ENCODE measurements around the gene ADAMTS19. TPM values are rescaled to one million over a fixed set of nuclear protein-coding genes. Genes with fewer than 3 reads are reported as not detected.
A peak's percentile ranks its signal among the peaks of the same experiment; 100 is the strongest.

Gene ADAMTS19
- total and polyA plus RNA-seq, 8 donors: 0.12 to 1.7 (median 0.35) TPM

- Histone ChIP-seq H3K36me3 (no peaks in the 10 kb centered on the region), H3K4me1 (no peaks in the 10 kb centered on the region), H3K27ac (no peak overlapping the region), H3K9me3 (no peaks in the 10 kb centered on the region), H3K4me3 (no peak overlapping the region), H3K27me3 (no peaks in the 10 kb centered on the region)
- intact Hi-C loops (cut with DNase I): no loop called here
- ATAC-seq (no peak), DNase-seq (no peak)
- TF ChIP-seq, protein P1, sequence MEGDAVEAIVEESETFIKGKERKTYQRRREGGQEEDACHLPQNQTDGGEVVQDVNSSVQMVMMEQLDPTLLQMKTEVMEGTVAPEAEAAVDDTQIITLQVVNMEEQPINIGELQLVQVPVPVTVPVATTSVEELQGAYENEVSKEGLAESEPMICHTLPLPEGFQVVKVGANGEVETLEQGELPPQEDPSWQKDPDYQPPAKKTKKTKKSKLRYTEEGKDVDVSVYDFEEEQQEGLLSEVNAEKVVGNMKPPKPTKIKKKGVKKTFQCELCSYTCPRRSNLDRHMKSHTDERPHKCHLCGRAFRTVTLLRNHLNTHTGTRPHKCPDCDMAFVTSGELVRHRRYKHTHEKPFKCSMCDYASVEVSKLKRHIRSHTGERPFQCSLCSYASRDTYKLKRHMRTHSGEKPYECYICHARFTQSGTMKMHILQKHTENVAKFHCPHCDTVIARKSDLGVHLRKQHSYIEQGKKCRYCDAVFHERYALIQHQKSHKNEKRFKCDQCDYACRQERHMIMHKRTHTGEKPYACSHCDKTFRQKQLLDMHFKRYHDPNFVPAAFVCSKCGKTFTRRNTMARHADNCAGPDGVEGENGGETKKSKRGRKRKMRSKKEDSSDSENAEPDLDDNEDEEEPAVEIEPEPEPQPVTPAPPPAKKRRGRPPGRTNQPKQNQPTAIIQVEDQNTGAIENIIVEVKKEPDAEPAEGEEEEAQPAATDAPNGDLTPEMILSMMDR (IDR thresholded peaks at IDR 0.05): no peak
Observed at GRCh38 chr5:129724222-129724621, 264.1 kb downstream of the ADAMTS19 start.

DNA sequence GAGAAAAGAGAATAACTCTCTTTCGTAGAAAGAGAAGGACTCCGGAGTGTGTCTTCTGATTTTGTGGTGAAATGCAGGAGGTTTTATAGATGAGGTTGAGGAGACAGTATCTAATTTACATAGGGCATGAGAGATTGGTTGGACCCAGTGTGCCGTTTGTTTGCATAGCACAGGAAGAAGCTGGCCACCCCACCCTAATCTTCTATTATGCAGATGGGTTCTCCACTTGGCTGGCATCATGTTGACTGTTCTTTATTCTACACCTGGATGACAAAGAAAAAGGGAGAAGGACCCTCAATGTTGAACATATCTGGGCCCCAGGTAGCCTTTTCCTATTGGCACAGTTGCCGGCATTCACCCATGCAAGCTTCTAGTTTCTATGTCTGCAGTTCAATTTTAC, 264.5 kb downstream of the ADAMTS19 start:
- ATAC-seq (no peak), DNase-seq (no peak)
- TF ChIP-seq, protein P1 (IDR thresholded peaks at IDR 0.05): no peak
- H3K4me3 ChIP-seq: no peak overlapping the region
- H3K4me1 ChIP-seq: no peaks in the 10 kb centered on the region
- H3K27ac ChIP-seq: no peak overlapping the region
- H3K36me3 ChIP-seq: no peaks in the 10 kb centered on the region
- no peaks in the 10 kb centered on the region for H3K27me3 ChIP-seq
- no peaks in the 10 kb centered on the region for H3K9me3 ChIP-seq
- intact Hi-C loops (cut with DNase I): no loop called here

- DNase-seq (peak in 1 of 4 donors; percentile 24), ATAC-seq (no peak)
- no peaks in the 10 kb centered on the region for H3K36me3 ChIP-seq
- H3K4me1 ChIP-seq: no peaks in the 10 kb centered on the region
- no peaks in the 10 kb centered on the region for H3K27me3 ChIP-seq
- intact Hi-C loops (cut with DNase I): no loop called here
- TF ChIP-seq, protein P1 (IDR thresholded peaks at IDR 0.05): no peak
- no peak overlapping the region for H3K4me3 ChIP-seq
- H3K9me3 ChIP-seq: no peaks in the 10 kb centered on the region
- H3K27ac ChIP-seq: no peak overlapping the region
Observed at GRCh38 chr5:129739773-129740172, 279.7 kb downstream of the ADAMTS19 start.

DNA sequence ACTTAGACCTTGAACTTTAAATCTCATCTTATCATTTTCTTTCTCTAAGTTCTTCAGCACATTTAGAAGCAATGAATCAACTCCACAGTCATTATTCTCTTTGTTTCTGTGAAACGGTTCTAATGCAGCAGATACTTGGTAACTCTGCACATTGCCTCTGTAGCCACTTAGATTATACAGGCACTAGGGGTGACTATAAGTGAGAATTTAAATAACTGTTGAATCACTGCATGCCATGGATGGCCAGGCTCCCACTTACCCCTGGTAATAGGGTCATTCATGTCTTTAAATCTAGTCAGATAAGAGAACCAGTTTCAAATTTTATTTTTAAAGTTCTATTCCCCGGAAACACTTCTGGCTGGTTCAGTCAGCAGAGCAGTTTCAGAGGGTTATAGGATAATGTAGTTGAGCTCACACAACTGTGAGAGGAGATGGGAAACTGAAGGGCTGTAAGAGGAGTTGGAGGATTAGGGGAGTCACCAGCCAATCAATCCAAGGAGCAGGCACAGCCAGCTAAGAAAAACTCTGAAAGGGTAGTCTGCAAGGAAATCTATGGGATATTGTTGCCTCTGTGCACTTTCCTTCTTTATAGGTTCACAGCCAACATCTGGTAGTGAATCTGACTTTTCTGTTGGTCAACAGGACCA, 283.6 kb downstream of the ADAMTS19 start:
- Histone ChIP-seq H3K27me3 (no peaks in the 10 kb centered on the region), H3K4me1 (no peaks in the 10 kb centered on the region), H3K36me3 (no peaks in the 10 kb centered on the region), H3K4me3 (no peak overlapping the region), H3K9me3 (no peaks in the 10 kb centered on the region), H3K27ac (no peak overlapping the region)
- ATAC-seq (no peak), DNase-seq (no peak)
- TF ChIP-seq, protein P1 (IDR thresholded peaks at IDR 0.05): no peak
- intact Hi-C loops (cut with DNase I): no loop called here

- TF ChIP-seq, protein P1 (IDR thresholded peaks at IDR 0.05): no peak
- Histone ChIP-seq H3K27ac (no peak overlapping the region), H3K36me3 (no peaks in the 10 kb centered on the region), H3K27me3 (no peaks in the 10 kb centered on the region), H3K4me3 (no peak overlapping the region), H3K4me1 (no peaks in the 10 kb centered on the region), H3K9me3 (no peaks in the 10 kb centered on the region)
- ATAC-seq: no peak
- no peak for DNase-seq
- intact Hi-C loops (cut with DNase I): no loop called here
Observed at GRCh38 chr5:129745997-129746396, 285.9 kb downstream of the ADAMTS19 start.
